GM12878 (cell line): ENCODE data around the gene NEK8. TPM values are rescaled to one million over a fixed set of nuclear protein-coding genes. Genes with fewer than 3 reads are reported as not detected.

Experiments used
- ASH2L ChIP-seq: fragments of 300-600, 200-600 bp; sonication (generic); IDR thresholded peaks from 2 replicates; pipeline ENCODE4 v1.6.1; 2017; ENCODE audit warnings: low read depth, mild to moderate bottlenecking, borderline replicate concordance
- BCLAF1 ChIP-seq: fragments of 450-650 bp; IDR thresholded peaks from 2 replicates; pipeline ENCODE4 v1.6.1; 2017; ENCODE audit warnings: antibody characterized with exemption, mild to moderate bottlenecking, moderate library complexity
- CBFB ChIP-seq: IDR thresholded peaks from 2 replicates; pipeline ENCODE4 v1.6.1; 2016; ENCODE audit warnings: antibody characterized with exemption, low read depth
- CHD2 ChIP-seq: IDR thresholded peaks from 2 replicates; pipeline ENCODE4 v1.6.1; 2011; ENCODE audit warnings: low read depth, low read length, improper control_type of control experiment, borderline replicate concordance
- EED ChIP-seq: sonication (generic); IDR thresholded peaks from 2 replicates; pipeline ENCODE4 v1.6.1; 2016; ENCODE audit warnings: antibody characterized with exemption, low read depth
- HDGF ChIP-seq: fragments of 450-650 bp; IDR thresholded peaks from 2 replicates; pipeline ENCODE4 v1.6.1; 2016; ENCODE audit warnings: antibody characterized with exemption
- IKZF2 ChIP-seq, 2 experiments: fragments of 450-650 bp; IDR thresholded peaks; 2 replicates each; pipeline ENCODE4 v1.6.1; 2017; ENCODE audit warnings: mild to moderate bottlenecking in 2 of 2, moderate library complexity in 2 of 2
- IRF3 ChIP-seq: fragments of 450-650 bp; IDR thresholded peaks from 2 replicates; pipeline ENCODE4 v1.6.1; 2014; ENCODE audit warnings: mild to moderate bottlenecking
- MEF2B ChIP-seq: fragments of 450-650 bp; IDR thresholded peaks from 2 replicates; pipeline ENCODE4 v1.6.1; 2018; ENCODE audit warnings: mild to moderate bottlenecking, moderate library complexity; ENCODE audit not compliant: partially characterized antibody, poor library complexity, severe bottlenecking
- NBN ChIP-seq: fragments of 450-650 bp; IDR thresholded peaks from 2 replicates; pipeline ENCODE4 v1.6.1; 2016
- NFYA ChIP-seq: IDR thresholded peaks from 2 replicates; pipeline ENCODE4 v1.6.1; 2011; ENCODE audit warnings: low read depth, mild to moderate bottlenecking, low read length, improper control_type of control experiment, borderline replicate concordance
- NR2C1 ChIP-seq: fragments of 450-650 bp; IDR thresholded peaks from 2 replicates; pipeline ENCODE4 v1.6.1; 2017; ENCODE audit warnings: antibody characterized with exemption, mild to moderate bottlenecking, moderate library complexity
- RELB ChIP-seq: fragments of 450-650 bp; IDR thresholded peaks from 2 replicates; pipeline ENCODE4 v1.6.1; 2017; ENCODE audit warnings: low read depth, mild to moderate bottlenecking, moderate library complexity
- SIN3A ChIP-seq: IDR thresholded peaks from 2 replicates; pipeline ENCODE4 v1.6.1; 2012; ENCODE audit warnings: low read depth, low read length, improper control_type of control experiment
- SREBF2 ChIP-seq: IDR thresholded peaks from 2 replicates; pipeline ENCODE4 v1.6.1; 2012; ENCODE audit warnings: mild to moderate bottlenecking, low read length
- TCF3 ChIP-seq: IDR thresholded peaks from 2 replicates; pipeline ENCODE4 v1.6.1; 2012; ENCODE audit warnings: low read depth, mild to moderate bottlenecking, low read length, borderline replicate concordance; ENCODE audit not compliant: insufficient read depth
- YY1 ChIP-seq: IDR thresholded peaks from 2 replicates; pipeline ENCODE4 v1.6.1; 2011; ENCODE audit warnings: low read depth, mild to moderate bottlenecking, low read length
- ZNF207 ChIP-seq: fragments of 450-650 bp; IDR thresholded peaks from 2 replicates; pipeline ENCODE4 v1.6.1; 2014; ENCODE audit warnings: antibody characterized with exemption, mild to moderate bottlenecking, borderline replicate concordance
- polyA plus RNA-seq, 11 experiments: library from polyadenylated mRNA; depleted of rRNA in 4 of 11; unstranded in 6 of 11; stranded (reverse) in 5 of 11; fragments of >200 nt; fragmentation: Nextera tagmentation in 4 of 11; fragmentation: Illumina TruSeq in 1 of 11; extraction: Ambion mirVana in 4 of 11; extraction: Trizol in 1 of 11; gene quantifications; 1 replicate in 1 of 11; 2 replicates in 10 of 11; pipeline versions ENCODE4 v1.2.1 to v1.2.3, GENCODE V29; 2011 to 2016; ENCODE audit warnings: inconsistent platforms in 2 of 11, missing spikeins in 2 of 11, low read depth in 1 of 11
- total RNA-seq, 4 experiments: library from RNA; depleted of rRNA in 3 of 4; stranded (reverse); fragments of >200 nt in 3 of 4; fragmentation: Illumina TruSeq in 1 of 4; extraction: Trizol in 1 of 4; gene quantifications; 2 replicates each; pipeline versions ENCODE4 v1.2.1 to v1.2.3, GENCODE V29; 2013 to 2021
- TF ChIP-seq, protein P1 (sequence below): fragments of 450-650 bp; IDR thresholded peaks from 2 replicates; pipeline ENCODE4 v1.6.1; 2017; ENCODE audit warnings: mild to moderate bottlenecking, moderate library complexity

Gene NEK8
- total and polyA plus RNA-seq, 10 of the 15 experiments (the other 5 are each of a cell fraction or from before 2014, with no cell fraction given), result 2.3 to 14.3 (median 9.4) TPM

DNA sequence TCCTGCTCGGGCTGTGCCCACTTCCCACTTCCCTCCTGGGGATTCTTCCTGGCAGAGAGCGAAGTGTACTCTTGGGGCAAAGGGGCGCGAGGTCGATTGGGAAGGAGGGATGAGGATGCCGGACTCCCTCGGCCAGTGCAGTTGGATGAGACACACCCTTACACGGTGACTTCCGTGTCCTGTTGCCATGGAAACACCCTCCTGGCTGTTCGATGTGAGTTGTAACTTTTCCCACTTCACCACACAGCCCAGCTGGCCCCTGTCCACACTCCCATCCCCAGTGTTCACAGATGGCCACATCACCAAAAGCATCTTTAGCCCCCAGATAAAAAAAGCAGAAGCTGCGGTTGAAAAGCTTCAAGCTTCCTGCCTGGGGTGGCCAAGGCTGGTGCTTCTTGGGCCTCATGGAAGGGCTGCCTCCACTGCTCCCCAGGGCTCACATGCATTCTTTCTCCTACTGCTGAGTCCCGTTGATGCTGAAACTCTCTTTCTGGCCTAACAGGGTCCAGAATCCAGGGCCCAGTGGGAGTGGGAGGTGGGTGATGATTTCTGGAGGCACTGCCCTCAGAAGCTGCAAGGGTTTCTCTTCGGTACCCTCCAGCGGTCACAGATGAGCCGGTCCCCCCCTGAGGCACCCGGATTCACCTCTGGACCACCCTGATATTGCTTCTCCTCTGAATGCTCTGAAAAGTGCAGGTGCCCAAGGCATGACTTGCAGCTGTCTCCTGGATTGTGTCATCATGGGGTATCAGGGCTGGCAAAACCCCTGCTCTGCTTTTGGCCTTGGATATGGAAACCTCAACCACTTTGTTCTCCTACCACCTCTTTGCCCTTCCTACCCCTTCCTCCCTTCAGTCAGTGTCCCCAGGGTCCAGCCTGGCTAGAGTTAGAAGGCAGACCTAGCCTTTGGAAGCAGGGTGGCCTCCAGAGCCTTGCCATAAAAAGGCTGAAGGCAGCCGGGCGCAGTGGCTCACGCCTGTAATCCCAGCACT is 13.1 kb downstream of the NEK8 start (continued):
- TF ChIP-seq MEF2B (peak; percentile 47), RELB (peak; percentile 71; the same call in 1 of the 2 replicates), ASH2L (no peak), CHD2 (peak; percentile 24; the same call in 1 of the 2 replicates), HDGF (0 out of 2 replicates have a peak, but pooled peaks have one; percentile 36), NBN (peak; percentile 35; the same call in 1 of the 2 replicates), SREBF2 (no peak), EED (peak; percentile 93), ZNF207 (no peak), NFYA (no peak), NR2C1 (no peak), TCF3 (peak; percentile 43; the same call in 1 of the 2 replicates), IKZF2 (IDR thresholded peaks at IDR 0.05) (peak; percentile 87 to 89), YY1 (no peak), BCLAF1 (no peak), CBFB (peak; percentile 67; the same call in 1 of the 2 replicates), IRF3 (no peak), SIN3A (peak; percentile 19; the same call in 1 of the 2 replicates)
- TF ChIP-seq, protein P1, sequence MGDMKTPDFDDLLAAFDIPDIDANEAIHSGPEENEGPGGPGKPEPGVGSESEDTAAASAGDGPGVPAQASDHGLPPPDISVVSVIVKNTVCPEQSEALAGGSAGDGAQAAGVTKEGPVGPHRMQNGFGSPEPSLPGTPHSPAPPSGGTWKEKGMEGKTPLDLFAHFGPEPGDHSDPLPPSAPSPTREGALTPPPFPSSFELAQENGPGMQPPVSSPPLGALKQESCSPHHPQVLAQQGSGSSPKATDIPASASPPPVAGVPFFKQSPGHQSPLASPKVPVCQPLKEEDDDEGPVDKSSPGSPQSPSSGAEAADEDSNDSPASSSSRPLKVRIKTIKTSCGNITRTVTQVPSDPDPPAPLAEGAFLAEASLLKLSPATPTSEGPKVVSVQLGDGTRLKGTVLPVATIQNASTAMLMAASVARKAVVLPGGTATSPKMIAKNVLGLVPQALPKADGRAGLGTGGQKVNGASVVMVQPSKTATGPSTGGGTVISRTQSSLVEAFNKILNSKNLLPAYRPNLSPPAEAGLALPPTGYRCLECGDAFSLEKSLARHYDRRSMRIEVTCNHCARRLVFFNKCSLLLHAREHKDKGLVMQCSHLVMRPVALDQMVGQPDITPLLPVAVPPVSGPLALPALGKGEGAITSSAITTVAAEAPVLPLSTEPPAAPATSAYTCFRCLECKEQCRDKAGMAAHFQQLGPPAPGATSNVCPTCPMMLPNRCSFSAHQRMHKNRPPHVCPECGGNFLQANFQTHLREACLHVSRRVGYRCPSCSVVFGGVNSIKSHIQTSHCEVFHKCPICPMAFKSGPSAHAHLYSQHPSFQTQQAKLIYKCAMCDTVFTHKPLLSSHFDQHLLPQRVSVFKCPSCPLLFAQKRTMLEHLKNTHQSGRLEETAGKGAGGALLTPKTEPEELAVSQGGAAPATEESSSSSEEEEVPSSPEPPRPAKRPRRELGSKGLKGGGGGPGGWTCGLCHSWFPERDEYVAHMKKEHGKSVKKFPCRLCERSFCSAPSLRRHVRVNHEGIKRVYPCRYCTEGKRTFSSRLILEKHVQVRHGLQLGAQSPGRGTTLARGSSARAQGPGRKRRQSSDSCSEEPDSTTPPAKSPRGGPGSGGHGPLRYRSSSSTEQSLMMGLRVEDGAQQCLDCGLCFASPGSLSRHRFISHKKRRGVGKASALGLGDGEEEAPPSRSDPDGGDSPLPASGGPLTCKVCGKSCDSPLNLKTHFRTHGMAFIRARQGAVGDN, result peak; percentile 79; the same call in 1 of the 2 replicates
